Ectodermal cell (in vitro differentiated cells): ENCODE data around the gene MYH13.

Source experiments
- H3K27ac ChIP-seq: 2 replicates; pipeline ENCODE4 v1.7.0; 2013; ENCODE audit warnings: mild to moderate bottlenecking, low read depth, low read length; ENCODE audit not compliant: insufficient read depth, poor library complexity, severe bottlenecking
- H3K27me3 ChIP-seq: 2 replicates; pipeline ENCODE4 v1.7.0; 2013; ENCODE audit warnings: mild to moderate bottlenecking, low read length; ENCODE audit not compliant: insufficient read depth, control insufficient read depth, poor library complexity, severe bottlenecking
- H3K36me3 ChIP-seq: one replicate; pipeline ENCODE4 v1.7.0; 2013; ENCODE audit warnings: low read length; ENCODE audit not compliant: control insufficient read depth, insufficient read depth
- H3K4me1 ChIP-seq: one replicate; pipeline ENCODE4 v1.7.0; 2013; ENCODE audit warnings: low read length; ENCODE audit not compliant: control insufficient read depth, insufficient read depth
- H3K4me3 ChIP-seq: 2 replicates; pipeline ENCODE4 v1.7.0; 2013; ENCODE audit warnings: low read depth, low read length, control low read depth; ENCODE audit not compliant: insufficient read depth
- H3K9me3 ChIP-seq: 2 replicates; pipeline ENCODE4 v1.7.0; 2013; ENCODE audit warnings: mild to moderate bottlenecking, low read length, moderate library complexity; ENCODE audit not compliant: control insufficient read depth
- WGBS, 2 experiments: methylation state at CpG; one replicate each; pipeline ENCODE4 v1.1.7; 2013; ENCODE audit warnings: missing lambda C conversion rate in 2 of 2; 5-methylcytosine and 5-hydroxymethylcytosine counted together

The MYH13 gene

DNA sequence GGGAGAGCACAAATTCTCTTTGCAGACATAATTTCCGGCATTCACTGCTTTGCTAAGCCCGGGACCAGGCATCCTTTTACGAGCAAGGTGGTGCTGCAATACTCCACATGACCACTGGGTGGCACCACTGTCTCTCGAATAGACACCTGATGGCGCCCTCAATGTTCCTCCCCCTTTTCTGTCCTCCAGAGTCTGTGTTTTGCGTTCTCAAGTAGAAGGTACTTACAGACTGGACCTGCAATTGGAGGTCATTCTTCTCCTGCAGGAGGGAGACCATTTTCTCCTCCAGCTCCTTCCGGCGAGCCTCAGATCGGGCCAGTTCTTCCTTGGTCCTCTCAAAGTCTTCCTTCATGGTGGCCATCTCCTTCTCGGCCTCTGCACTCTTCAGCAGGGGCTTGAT, 45.2 kb downstream of the MYH13 start:
- no peak overlapping the region for H3K27ac ChIP-seq
- H3K4me3 ChIP-seq, result no peak overlapping the region
- H3K36me3 ChIP-seq, result no peaks in the 10 kb centered on the region
- H3K27me3 ChIP-seq, result no peaks in the 10 kb centered on the region
- 49 to 50% methylated on average over 10 of the region's 10 CpGs for WGBS, 2 experiments
- no peaks in the 10 kb centered on the region for H3K4me1 ChIP-seq
- no peaks in the 10 kb centered on the region for H3K9me3 ChIP-seq

DNA sequence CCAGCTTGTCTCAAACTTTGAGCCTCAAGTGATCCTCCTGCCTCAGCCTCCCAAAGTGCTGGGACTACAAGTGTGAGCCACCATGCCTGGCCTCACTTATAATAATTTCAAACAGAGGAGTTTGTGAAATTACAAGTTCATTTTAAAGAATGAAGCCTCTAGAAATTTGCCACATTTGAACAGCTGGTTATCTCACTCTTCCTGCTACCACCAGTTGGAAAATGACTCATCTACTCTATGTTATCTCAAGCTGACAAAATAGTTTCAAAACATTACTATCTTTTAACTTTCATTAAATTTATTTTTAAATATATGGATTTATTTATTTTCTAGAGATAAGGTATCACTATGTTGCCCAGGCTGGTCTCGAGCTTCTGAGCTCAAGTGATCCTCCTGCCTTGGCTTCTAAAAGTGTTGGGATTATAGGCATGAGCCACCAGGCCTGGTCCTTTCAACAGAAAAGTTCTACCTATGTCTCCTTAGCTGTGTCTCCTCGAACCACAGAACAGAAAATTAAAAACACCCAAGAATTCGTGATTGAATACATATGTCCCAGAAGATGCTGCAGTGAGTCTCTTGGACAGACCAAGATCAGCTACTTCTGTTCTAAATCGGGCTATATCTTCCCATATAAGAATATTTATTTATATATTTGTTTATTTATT, 47.6 kb downstream of the MYH13 start:
- WGBS, 2 experiments, result 92 to 95% methylated on average over 3 of the region's 4 CpGs
- Histone ChIP-seq H3K27ac (no peak overlapping the region), H3K27me3 (no peaks in the 10 kb centered on the region), H3K9me3 (no peaks in the 10 kb centered on the region), H3K36me3 (no peaks in the 10 kb centered on the region), H3K4me3 (no peak overlapping the region), H3K4me1 (no peaks in the 10 kb centered on the region)

DNA sequence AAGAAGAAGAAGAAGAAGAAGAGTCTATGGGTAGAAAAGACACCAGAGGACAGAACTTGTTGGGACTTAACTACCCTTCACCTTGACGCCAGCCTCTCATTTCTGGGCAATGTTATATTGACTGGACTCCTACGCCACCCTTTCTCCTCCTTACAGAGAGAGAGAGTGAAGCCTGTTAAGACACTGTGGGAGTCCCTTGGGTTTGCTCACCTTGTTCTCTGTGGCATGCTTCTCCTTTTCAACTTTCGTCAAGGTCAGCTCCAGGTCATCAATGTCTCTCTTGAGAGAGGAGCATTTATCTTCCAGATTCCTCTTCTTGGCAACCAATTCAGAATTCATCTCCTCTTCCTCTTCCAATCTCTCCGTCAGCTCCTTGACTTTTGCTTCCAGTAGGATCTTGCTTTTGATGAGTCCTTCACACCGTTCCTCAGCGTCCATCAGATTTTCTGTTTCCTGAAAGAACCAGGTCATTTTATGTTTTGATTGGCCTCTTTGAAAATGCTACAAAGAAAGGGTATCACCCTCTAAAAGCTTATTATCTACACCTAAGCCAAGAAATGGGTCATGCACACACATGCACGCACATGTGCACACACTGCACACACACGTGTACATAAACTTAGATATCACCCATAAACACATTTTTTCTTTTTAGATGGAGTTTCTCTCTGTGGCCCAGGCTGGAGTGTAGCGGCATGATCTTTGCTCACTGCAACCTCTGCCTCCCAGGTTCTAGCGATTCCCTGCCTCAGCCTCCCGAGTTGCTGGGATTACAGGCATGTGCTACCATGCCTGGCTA, 48.8 kb downstream of the MYH13 start:
- no peaks in the 10 kb centered on the region for H3K36me3 ChIP-seq
- WGBS, 2 experiments, result 85 to 86% methylated on average over 11 of the region's 11 CpGs
- H3K4me3 ChIP-seq, result no peak overlapping the region
- H3K27me3 ChIP-seq, result no peaks in the 10 kb centered on the region
- H3K4me1 ChIP-seq, result no peaks in the 10 kb centered on the region
- no peaks in the 10 kb centered on the region for H3K9me3 ChIP-seq
- H3K27ac ChIP-seq, result no peak overlapping the region

DNA sequence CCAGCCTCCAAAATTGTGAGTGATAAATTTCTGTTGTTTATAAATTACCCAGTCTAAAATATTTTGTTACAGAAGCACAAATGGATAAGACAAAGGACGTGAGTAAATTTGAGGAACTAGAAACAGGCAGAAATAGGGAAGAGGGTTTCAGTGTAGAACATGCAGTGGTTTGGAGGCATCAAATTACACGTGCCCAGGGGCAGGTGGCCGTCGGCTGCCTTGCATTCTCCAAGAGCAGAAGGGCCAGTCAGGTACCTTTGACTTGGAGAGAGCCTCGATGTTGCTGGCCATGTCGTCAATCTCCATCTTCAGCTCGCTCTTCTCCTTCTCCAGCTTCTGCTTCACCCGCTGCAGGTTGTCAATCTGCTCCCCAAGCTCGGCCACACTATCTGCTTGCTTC, 54.3 kb downstream of the MYH13 start:
- WGBS, 2 experiments, result 77 to 78% methylated on average over 9 of the region's 9 CpGs
- no peak overlapping the region for H3K27ac ChIP-seq
- no peaks in the 10 kb centered on the region for H3K9me3 ChIP-seq
- no peaks in the 10 kb centered on the region for H3K4me1 ChIP-seq
- no peak overlapping the region for H3K4me3 ChIP-seq
- H3K36me3 ChIP-seq, result no peaks in the 10 kb centered on the region
- H3K27me3 ChIP-seq, result no peaks in the 10 kb centered on the region

DNA sequence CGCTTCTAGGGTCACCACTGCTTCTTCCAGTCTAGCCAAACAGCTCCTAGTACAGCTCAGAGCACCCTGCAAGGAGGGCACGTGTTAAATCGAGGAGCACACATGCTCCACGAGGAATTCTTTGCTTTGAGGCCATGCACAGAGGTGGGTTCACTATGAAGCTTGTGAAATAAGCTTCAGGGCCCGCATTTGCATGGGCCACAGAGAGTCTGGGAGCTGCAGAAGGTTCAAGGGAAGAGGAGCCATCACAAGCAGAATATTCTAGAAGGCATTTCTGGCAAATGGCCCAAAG, 55.3 kb downstream of the MYH13 start:
- H3K36me3 ChIP-seq, result no peaks in the 10 kb centered on the region
- whole genome bisulfite sequencing, 2 experiments, result 94% methylated on average over 5 of the region's 5 CpGs
- no peaks in the 10 kb centered on the region for H3K9me3 ChIP-seq
- no peak overlapping the region for H3K27ac ChIP-seq
- H3K4me1 ChIP-seq, result no peaks in the 10 kb centered on the region
- H3K27me3 ChIP-seq, result no peaks in the 10 kb centered on the region
- no peak overlapping the region for H3K4me3 ChIP-seq

DNA sequence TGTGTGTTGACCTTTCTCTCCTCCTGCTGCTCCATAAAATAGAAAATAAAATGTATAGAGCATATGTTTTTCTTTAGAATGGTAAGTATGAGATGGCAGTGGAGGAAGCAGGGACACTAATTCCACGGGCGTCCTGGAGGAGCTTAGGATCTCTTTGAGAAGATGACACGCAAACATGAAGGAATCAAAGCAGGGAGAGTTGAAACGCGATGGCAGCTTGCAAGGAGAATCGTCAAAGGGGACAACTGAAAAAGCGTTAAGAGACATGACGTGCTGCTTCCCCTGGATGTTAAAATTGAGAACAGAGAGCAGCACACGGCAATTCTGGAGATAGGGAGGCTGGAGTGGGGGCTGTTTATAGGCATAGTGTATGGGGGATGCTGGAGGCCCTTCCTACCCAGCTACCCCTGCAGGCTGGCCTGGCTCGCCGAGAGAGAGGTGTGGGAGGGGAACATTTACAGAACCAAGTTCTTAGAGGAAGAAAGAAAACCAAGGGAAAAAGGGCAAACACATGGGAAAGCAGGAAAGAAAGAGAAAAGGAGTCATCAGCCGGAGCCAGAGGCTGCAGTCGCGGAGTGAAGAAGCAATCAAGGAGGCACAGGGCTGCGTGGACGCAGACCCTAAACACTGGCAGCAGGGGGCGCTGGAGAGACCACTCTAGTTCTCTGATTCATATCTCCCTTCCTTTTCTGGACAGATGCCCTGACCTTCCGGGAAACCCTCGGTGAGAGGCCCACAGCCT, 55.8 kb downstream of the MYH13 start:
- no peak overlapping the region for H3K27ac ChIP-seq
- H3K4me3 ChIP-seq, result no peak overlapping the region
- no peaks in the 10 kb centered on the region for H3K27me3 ChIP-seq
- no peaks in the 10 kb centered on the region for H3K4me1 ChIP-seq
- H3K9me3 ChIP-seq, result no peaks in the 10 kb centered on the region
- 81% methylated on average over 18 of the region's 19 CpGs for WGBS, 2 experiments
- no peaks in the 10 kb centered on the region for H3K36me3 ChIP-seq

DNA sequence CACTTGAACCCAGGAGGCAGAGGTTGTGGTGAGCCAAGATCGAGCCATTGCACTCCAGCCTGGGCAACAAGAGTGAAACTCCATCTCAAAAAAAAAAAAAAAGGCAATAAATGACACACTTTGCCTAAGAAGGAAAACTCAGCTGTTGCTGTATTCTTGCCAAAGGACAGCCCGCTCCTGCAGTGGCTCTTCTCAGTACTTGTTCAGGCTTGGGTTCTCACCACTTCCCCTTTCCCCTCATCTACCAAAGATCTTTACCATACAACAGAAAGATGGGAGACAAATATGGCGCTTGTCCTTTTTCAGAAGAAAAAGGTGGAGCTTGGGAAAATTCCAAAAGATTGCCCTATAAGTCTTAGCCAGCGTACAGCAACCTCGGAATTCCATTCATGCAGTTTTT, 58.5 kb downstream of the MYH13 start:
- no peak overlapping the region for H3K27ac ChIP-seq
- no peaks in the 10 kb centered on the region for H3K9me3 ChIP-seq
- WGBS, 2 experiments, result 77% methylated on average over 5 of the region's 5 CpGs
- no peak overlapping the region for H3K4me3 ChIP-seq
- H3K36me3 ChIP-seq, result no peaks in the 10 kb centered on the region
- H3K4me1 ChIP-seq, result no peaks in the 10 kb centered on the region
- no peaks in the 10 kb centered on the region for H3K27me3 ChIP-seq

DNA sequence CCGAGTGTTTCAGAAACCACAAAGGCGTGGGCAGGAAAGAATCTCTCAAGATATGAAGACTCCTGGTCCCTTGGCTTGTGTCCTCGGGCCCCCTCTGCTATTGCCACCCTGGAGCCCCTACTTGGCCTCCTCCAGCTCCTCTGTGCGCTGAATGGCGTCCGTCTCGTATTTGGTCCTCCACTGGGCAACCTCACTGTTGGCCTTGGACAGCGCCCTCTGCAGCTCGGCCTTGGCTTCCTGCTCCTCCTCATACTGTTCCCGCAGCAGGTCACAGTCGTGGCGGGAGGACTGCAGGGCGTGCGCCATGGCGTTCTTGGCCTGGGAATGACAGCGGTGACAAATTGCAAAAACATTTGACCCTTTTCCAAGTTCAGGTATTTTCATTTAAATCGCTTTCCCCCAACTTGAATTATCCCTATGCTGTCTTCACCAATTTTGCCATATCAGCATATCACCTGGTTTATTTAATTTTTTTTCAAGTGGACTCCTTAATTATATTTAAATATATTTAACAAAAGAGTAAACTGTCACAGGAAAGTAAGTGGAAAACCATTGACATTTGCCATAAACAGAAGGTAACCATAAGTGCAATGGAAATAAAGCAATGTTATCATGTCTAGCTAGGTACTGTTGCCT, 59.7 kb downstream of the MYH13 start:
- 88 to 90% methylated on average over 17 of the region's 17 CpGs for WGBS, 2 experiments

DNA sequence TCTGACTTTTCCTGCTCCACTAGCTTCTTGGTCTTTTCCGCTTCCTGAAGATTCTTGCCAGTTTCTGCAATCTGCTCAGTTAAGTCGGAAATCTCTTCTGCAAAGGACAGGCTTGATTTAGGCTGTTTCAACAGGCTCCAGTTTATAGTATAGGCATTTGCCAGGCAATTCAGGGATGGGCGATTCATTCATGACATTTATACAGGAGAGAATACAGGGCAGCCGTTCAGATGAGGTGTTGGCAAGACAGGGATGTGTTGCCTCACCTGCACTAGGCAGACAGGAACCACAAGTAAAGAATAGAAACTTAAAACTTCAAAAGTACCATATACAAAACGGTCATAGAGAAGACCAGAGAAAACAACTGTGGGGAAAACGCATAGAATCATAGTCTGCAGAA, 61.7 kb downstream of the MYH13 start:
- Histone ChIP-seq H3K4me1 (no peaks in the 10 kb centered on the region), H3K9me3 (no peaks in the 10 kb centered on the region), H3K36me3 (no peaks in the 10 kb centered on the region), H3K27ac (no peak overlapping the region), H3K4me3 (no peak overlapping the region), H3K27me3 (no peaks in the 10 kb centered on the region)
- WGBS, 2 experiments, result 74 to 77% methylated on average over 6 of the region's 6 CpGs

More for the DNA sequence above, 59.7 kb downstream of the MYH13 start:
- Histone ChIP-seq H3K36me3 (no peaks in the 10 kb centered on the region), H3K9me3 (no peaks in the 10 kb centered on the region), H3K27ac (no peak overlapping the region), H3K4me1 (no peaks in the 10 kb centered on the region), H3K4me3 (no peak overlapping the region), H3K27me3 (no peaks in the 10 kb centered on the region)
